H1 (cell line): ENCODE results near the gene RBM47. TPM values are rescaled to one million over a fixed set of nuclear protein-coding genes. Genes with fewer than 3 reads are reported as not detected.

Experiments
- CTCF ChIA-PET: fragments of 300-600 bp; sonication (Branson Sonifier 250); formaldehyde crosslinking; loops from one replicate; lab custom pipeline; 2021; ENCODE audit not compliant: partially characterized antibody; lab: Charles Lee
- POLR2A ChIA-PET: fragments of 300-600 bp; sonication (Branson Sonifier 250); formaldehyde crosslinking; loops from one replicate; lab custom pipeline; 2021; ENCODE audit warnings: inconsistent platforms; ENCODE audit not compliant: partially characterized antibody; lab: Charles Lee
- DNase-seq, 2 experiments: peaks; one replicate each; pipeline versions ENCODE4 v3.0.0 to v3.0.0-alpha.2; 2010 to 2022; ENCODE audit warnings: low spot score in 2 of 2, low read depth in 1 of 2, mixed read lengths in 1 of 2
- FAIRE-seq: peaks from 2 replicates; lab custom pipeline; 2011; peaks lifted over from hg19 to GRCh38; lab: Jason Lieb, UNC
- H2AFZ ChIP-seq: 2 replicates; pipeline ENCODE4 v1.8.1; 2012; ENCODE audit warnings: low read length, inconsistent platforms
- H2AK5ac ChIP-seq: 2 replicates; pipeline ENCODE4 v1.6.1; 2013; ENCODE audit warnings: low read depth, low read length
- H2BK120ac ChIP-seq: replicated peaks from 2 replicates; pipeline ENCODE3; 2013; ENCODE audit warnings: low read depth, low read length, inconsistent platforms
- H2BK12ac ChIP-seq: 2 replicates; pipeline ENCODE4 v1.6.1; 2013; ENCODE audit warnings: low read depth, low read length
- H2BK15ac ChIP-seq: 2 replicates; pipeline ENCODE4 v1.6.1; 2013; ENCODE audit warnings: low read length
- H2BK20ac ChIP-seq: 2 replicates; pipeline ENCODE4 v1.6.1; 2013; ENCODE audit warnings: low read length
- H2BK5ac ChIP-seq: 2 replicates; pipeline ENCODE4 v1.6.1; 2013; ENCODE audit warnings: low read depth, low read length
- H3K14ac ChIP-seq: 2 replicates; pipeline ENCODE4 v1.6.1; 2013; ENCODE audit warnings: inconsistent platforms; ENCODE audit not compliant: insufficient read length
- H3K18ac ChIP-seq: 2 replicates; pipeline ENCODE4 v1.6.1; 2013; ENCODE audit warnings: low read length; ENCODE audit errors: extremely low read depth
- H3K23ac ChIP-seq: 2 replicates; pipeline ENCODE4 v1.6.1; 2013; ENCODE audit warnings: inconsistent platforms; ENCODE audit not compliant: insufficient read length
- H3K23me2 ChIP-seq: 2 replicates; pipeline ENCODE4 v1.6.1; 2013; ENCODE audit warnings: low read depth, low read length
- H3K27ac ChIP-seq: 2 replicates; pipeline ENCODE4 v1.6.1; 2011; ENCODE audit warnings: low read depth, low read length, inconsistent platforms
- H3K27me3 ChIP-seq, 4 experiments: replicated peaks in 1 of 4; 1 replicate in 1 of 4; 2 replicates in 3 of 4; pipeline versions ENCODE4 v1.6.1 to v1.8.1; 2011 to 2013; ENCODE audit warnings: low read length in 3 of 4, mild to moderate bottlenecking in 3 of 4, inconsistent platforms in 2 of 4, mixed read lengths in 2 of 4, moderate library complexity in 1 of 4; ENCODE audit not compliant: control insufficient read depth in 3 of 4, insufficient read depth in 3 of 4; ENCODE audit errors: extremely low read depth in 1 of 4
- H3K36me3 ChIP-seq, 4 experiments: 2 replicates each; pipeline versions ENCODE4 v1.6.1 to v1.8.1; 2011 to 2013; ENCODE audit warnings: mild to moderate bottlenecking in 4 of 4, low read length in 3 of 4, moderate library complexity in 2 of 4, control low read depth in 1 of 4, inconsistent platforms in 1 of 4; ENCODE audit not compliant: insufficient read depth in 4 of 4, control insufficient read depth in 2 of 4
- H3K4ac ChIP-seq: replicated peaks from 2 replicates; pipeline ENCODE3; 2013; ENCODE audit warnings: low read length, low read depth, mixed read lengths, inconsistent platforms; ENCODE audit not compliant: insufficient read length
- H3K4me1 ChIP-seq, 4 experiments: replicated peaks in 1 of 4; 1 replicate in 1 of 4; 2 replicates in 3 of 4; pipeline versions ENCODE4 v1.6.1 to v1.8.1; 2011 to 2013; ENCODE audit warnings: low read length in 3 of 4, inconsistent platforms in 2 of 4, mixed read lengths in 1 of 4; ENCODE audit not compliant: insufficient read depth in 4 of 4, control insufficient read depth in 3 of 4
- H3K4me2 ChIP-seq, 2 experiments: 2 replicates each; pipeline versions ENCODE4 v1.6.1 to v1.8.1; 2011 to 2013; ENCODE audit warnings: low read depth in 2 of 2, low read length in 2 of 2, control low read depth in 1 of 2, inconsistent platforms in 1 of 2, mild to moderate bottlenecking in 1 of 2; ENCODE audit not compliant: insufficient read depth in 1 of 2
- H3K4me3 ChIP-seq, 4 experiments: fragments of 200-600, 300-600 bp in 1 of 4; sonication (generic), shearing (Covaris generic), sonication (Bioruptor Twin) in 1 of 4; 2 replicates each; pipeline versions ENCODE4 v1.5.1 to v1.8.1; 2011 to 2016; ENCODE audit warnings: low read length in 4 of 4, low read depth in 3 of 4, control low read depth in 2 of 4, inconsistent platforms in 2 of 4, mild to moderate bottlenecking in 2 of 4, mixed read lengths in 1 of 4, moderate library complexity in 1 of 4; ENCODE audit not compliant: insufficient read depth in 2 of 4; ENCODE audit errors: extremely low read depth in 1 of 4
- H3K56ac ChIP-seq: replicated peaks from 2 replicates; pipeline ENCODE3; 2013; ENCODE audit warnings: low read depth, mild to moderate bottlenecking, mixed read lengths, low read length, inconsistent platforms; ENCODE audit not compliant: insufficient read length
- H3K79me1 ChIP-seq: 2 replicates; pipeline ENCODE4 v1.6.1; 2013; ENCODE audit warnings: low read depth, low read length, control low read depth
- H3K79me2 ChIP-seq, 2 experiments: 2 replicates each; pipeline versions ENCODE4 v1.6.1 to v1.8.1; 2012 to 2013; ENCODE audit warnings: low read length in 2 of 2, mild to moderate bottlenecking in 2 of 2, inconsistent platforms in 1 of 2; ENCODE audit not compliant: insufficient read depth in 2 of 2, control insufficient read depth in 1 of 2
- H3K9ac ChIP-seq, 4 experiments: replicated peaks in 1 of 4; 1 replicate in 1 of 4; 2 replicates in 3 of 4; pipeline versions ENCODE4 v1.6.1 to v1.8.1; 2011 to 2013; ENCODE audit warnings: low read depth in 3 of 4, low read length in 3 of 4, control low read depth in 2 of 4, mild to moderate bottlenecking in 2 of 4, moderate library complexity in 2 of 4, inconsistent platforms in 1 of 4; ENCODE audit errors: extremely low read depth in 1 of 4
- H3K9me3 ChIP-seq, 2 experiments: 2 replicates each; pipeline versions ENCODE4 v1.6.1 to v1.8.1; 2012 to 2013; ENCODE audit warnings: mild to moderate bottlenecking in 2 of 2, moderate library complexity in 2 of 2, control low read depth in 1 of 2, inconsistent platforms in 1 of 2, low read depth in 1 of 2, low read length in 1 of 2, mixed read lengths in 1 of 2; ENCODE audit not compliant: insufficient read depth in 2 of 2
- H4K20me1 ChIP-seq, 2 experiments: replicated peaks in 1 of 2; 2 replicates each; pipeline versions ENCODE3 to v1.8.1; 2011 to 2013; ENCODE audit warnings: inconsistent platforms in 2 of 2, low read length in 2 of 2, mild to moderate bottlenecking in 1 of 2; ENCODE audit not compliant: insufficient read depth in 2 of 2, control insufficient read depth in 1 of 2
- H4K5ac ChIP-seq: 2 replicates; pipeline ENCODE4 v1.6.1; 2013; ENCODE audit warnings: low read length, low read depth, mixed read lengths, inconsistent platforms; ENCODE audit not compliant: insufficient read length
- H4K8ac ChIP-seq: 2 replicates; pipeline ENCODE4 v1.8.0; 2013; ENCODE audit warnings: mild to moderate bottlenecking, moderate library complexity, low read length, inconsistent platforms; ENCODE audit not compliant: insufficient read depth; ENCODE audit errors: extremely low read depth
- H4K91ac ChIP-seq: replicated peaks from 2 replicates; pipeline ENCODE3; 2013; ENCODE audit warnings: low read length, mixed read lengths, inconsistent platforms; ENCODE audit not compliant: insufficient read length
- ATF3 ChIP-seq: IDR thresholded peaks from 2 replicates; pipeline ENCODE4 v1.6.1; 2011; ENCODE audit warnings: low read depth, mild to moderate bottlenecking, low read length; ENCODE audit not compliant: insufficient read depth
- BACH1 ChIP-seq: IDR thresholded peaks from 2 replicates; pipeline ENCODE4 v1.6.1; 2012; ENCODE audit warnings: low read length, improper control_type of control experiment
- BCL11A ChIP-seq, 2 experiments: IDR thresholded peaks; one replicate each; pipeline ENCODE4 v1.6.1; 2011; ENCODE audit warnings: low read depth in 2 of 2, low read length in 2 of 2, mild to moderate bottlenecking in 2 of 2
- CBX5 ChIP-seq: fragments of 300-800, 300-1000 bp; sonication (generic); IDR thresholded peaks from 2 replicates; pipeline ENCODE4 v1.7.1; 2016; ENCODE audit warnings: antibody characterized with exemption, low read length, low read depth
- CREB1 ChIP-seq: IDR thresholded peaks from 2 replicates; pipeline ENCODE4 v1.6.1; 2012; ENCODE audit warnings: inconsistent platforms
- EGR1 ChIP-seq: IDR thresholded peaks from 2 replicates; pipeline ENCODE4 v1.6.1; 2011; ENCODE audit warnings: low read depth, low read length, borderline replicate concordance
- EZH2 ChIP-seq: fragments of 200-600 bp; sonication (generic); IDR thresholded peaks from 2 replicates; pipeline ENCODE4 v1.7.1; 2012; ENCODE audit warnings: low read depth, mild to moderate bottlenecking, moderate library complexity, low read length, inconsistent platforms; ENCODE audit not compliant: severe bottlenecking
- KDM5A ChIP-seq: fragments of 200-600 bp; IDR thresholded peaks from 2 replicates; pipeline ENCODE4 v1.7.1; 2012; ENCODE audit warnings: mild to moderate bottlenecking, low read length, inconsistent platforms, mixed read lengths
- MAX ChIP-seq: IDR thresholded peaks from 2 replicates; pipeline ENCODE4 v1.6.1; 2012; ENCODE audit warnings: inconsistent platforms
- NANOG ChIP-seq: IDR thresholded peaks from 2 replicates; pipeline ENCODE4 v1.6.1; 2011; ENCODE audit warnings: low read length, low read depth, mild to moderate bottlenecking, inconsistent platforms; ENCODE audit not compliant: insufficient read depth, poor library complexity, severe bottlenecking
- POLR2AphosphoS5 ChIP-seq: IDR thresholded peaks from 2 replicates; pipeline ENCODE4 v1.6.1; 2011; ENCODE audit warnings: low read depth, low read length
- SUZ12 ChIP-seq: fragments of 200-600 bp; sonication (generic); IDR thresholded peaks from 2 replicates; pipeline ENCODE4 v1.6.1; 2012; ENCODE audit warnings: mild to moderate bottlenecking, inconsistent platforms, low read length, moderate library complexity, mixed read lengths
- YY1 ChIP-seq: IDR thresholded peaks from 2 replicates; pipeline ENCODE4 v1.6.1; 2011; ENCODE audit warnings: low read depth, mild to moderate bottlenecking, low read length
- WGBS, 2 experiments: shearing (Covaris generic) in 1 of 2; methylation state at CpG; one replicate each; pipeline versions ENCODE4 v1.1.6 to v1.1.7; 2013 to 2015; ENCODE audit warnings: low lambda C conversion rate in 2 of 2, mixed read lengths in 2 of 2, inconsistent platforms in 1 of 2, low coverage in 1 of 2, missing lambda C conversion rate in 1 of 2; ENCODE audit not compliant: insufficient replicate concordance in 2 of 2, insufficient coverage in 1 of 2, insufficient read length in 1 of 2; ENCODE audit errors: extremely low coverage in 1 of 2, missing lambda C conversion rate in 1 of 2; 5-methylcytosine and 5-hydroxymethylcytosine counted together
- polyA plus RNA-seq, 7 experiments: library from polyadenylated mRNA; depleted of rRNA in 3 of 7; stranded (reverse) in 5 of 7; unstranded in 2 of 7; fragments of >200 nt in 5 of 7; fragments of 200-250 nt in 2 of 7; gene quantifications; 1 replicate in 5 of 7; 2 replicates in 1 of 7; 4 replicates in 1 of 7; pipeline versions ENCODE4 v1.2.1 to v1.2.3, GENCODE V29; 2011 to 2013; ENCODE audit warnings: missing spikeins in 2 of 7, mixed read lengths in 2 of 7
- total RNA-seq: library from RNA; stranded (reverse); fragmentation: NEBNext Ultra II Directional; extraction: Animal tissue kit (Norgen Biotek cat#: 25700); gene quantifications from 2 replicates; pipeline ENCODE4 v1.2.1, GENCODE V29; 2021
- TF ChIP-seq, protein P1 (sequence below): IDR thresholded peaks from 2 replicates; pipeline ENCODE4 v1.6.1; 2012; ENCODE audit warnings: inconsistent platforms

The RBM47 gene
- total and polyA plus RNA-seq, 2 of the 8 experiments (the other 6 are each of a cell fraction or from before 2014, with no cell fraction given): 42.8 to 78.9 TPM

DNA sequence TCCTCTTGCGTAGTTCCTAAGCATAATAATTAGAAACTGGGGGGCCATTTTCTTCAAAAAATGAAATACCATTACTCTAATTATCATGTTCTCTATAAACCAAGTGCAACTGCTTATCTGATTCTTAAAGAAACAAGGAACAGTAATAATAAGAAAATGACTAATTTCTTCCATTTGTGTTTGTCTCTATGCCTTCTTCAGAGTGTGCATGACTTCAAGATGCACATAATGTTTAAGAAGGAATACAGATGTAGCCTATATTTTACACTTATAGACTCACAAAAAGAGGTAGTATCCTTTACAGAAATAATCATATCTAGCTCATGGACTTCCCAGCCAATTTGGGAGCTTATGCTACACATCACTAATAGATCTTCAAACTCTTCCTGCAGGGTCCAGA, 162.9 kb downstream of the RBM47 start:
- H3K14ac ChIP-seq: no peak overlapping the region
- H3K4me2 ChIP-seq: no peak overlapping the region
- 82% methylated on average over 1 of the region's 1 CpG; no CpG with 5 or more reads in 1 of the 2 experiments for WGBS, 2 experiments
- H4K5ac ChIP-seq: no peak overlapping the region
- no peak overlapping the region for H3K18ac ChIP-seq
- H3K23me2 ChIP-seq: no peaks in the 10 kb centered on the region
- no peak overlapping the region for H2AK5ac ChIP-seq
- no peak overlapping the region for H2BK12ac ChIP-seq
- H3K9ac ChIP-seq: no peak overlapping the region
- ChIA-PET CTCF (interaction anchor here (0.8 kb wide), 1 partner anchor 69 kb away, joined by 3 read pairs; no protein-coding TSS in a partner anchor), POLR2A (no interaction called here)
- no peak overlapping the region for H4K8ac ChIP-seq
- no peak overlapping the region for H2BK15ac ChIP-seq
- H2AFZ ChIP-seq: no peak overlapping the region
- H4K20me1 ChIP-seq: peaks cover 0 to 2% of the 10 kb centered on the region in 2 experiments
- H3K27ac ChIP-seq: no peak overlapping the region
- H2BK120ac ChIP-seq: no peak overlapping the region
- no peak overlapping the region for H3K23ac ChIP-seq
- H3K27me3 ChIP-seq: no peaks in the 10 kb centered on the region
- FAIRE-seq (no peak), DNase-seq (no peak)
- no peak overlapping the region for H3K4me3 ChIP-seq
- 0 out of 4 replicates have a peak, but pooled peaks cover 0 to 5% of the 10 kb centered on the region in 2 experiments for H3K79me2 ChIP-seq
- no peaks in the 10 kb centered on the region for H3K4me1 ChIP-seq
- no peaks in the 10 kb centered on the region for H3K79me1 ChIP-seq
- H3K56ac ChIP-seq: no peak overlapping the region
- no peak overlapping the region for H4K91ac ChIP-seq
- H3K36me3 ChIP-seq: peaks cover 0 to 4% (median 3%) of the 10 kb centered on the region in 4 experiments; a peak in 2 of 8 replicates
- no peak overlapping the region for H2BK5ac ChIP-seq
- no peak overlapping the region for H3K4ac ChIP-seq
- no peaks in the 10 kb centered on the region for H3K9me3 ChIP-seq
- H2BK20ac ChIP-seq: no peak overlapping the region
- TF ChIP-seq ATF3: no peak
- TF ChIP-seq POLR2AphosphoS5: no peak
- TF ChIP-seq, protein P1, sequence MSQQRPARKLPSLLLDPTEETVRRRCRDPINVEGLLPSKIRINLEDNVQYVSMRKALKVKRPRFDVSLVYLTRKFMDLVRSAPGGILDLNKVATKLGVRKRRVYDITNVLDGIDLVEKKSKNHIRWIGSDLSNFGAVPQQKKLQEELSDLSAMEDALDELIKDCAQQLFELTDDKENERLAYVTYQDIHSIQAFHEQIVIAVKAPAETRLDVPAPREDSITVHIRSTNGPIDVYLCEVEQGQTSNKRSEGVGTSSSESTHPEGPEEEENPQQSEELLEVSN: no peak
- no peak for TF ChIP-seq BCL11A (IDR thresholded peaks at IDR 0.05; ENCODE audit: low read depth in 2 of 2, low read length in 2 of 2)
- no peak for TF ChIP-seq KDM5A
- no peak for TF ChIP-seq CBX5
- no peak for TF ChIP-seq SUZ12
- TF ChIP-seq NANOG: no peak
- TF ChIP-seq EGR1: no peak
- no peak for TF ChIP-seq MAX
- TF ChIP-seq EZH2: no peak
- TF ChIP-seq YY1: no peak
- no peak for TF ChIP-seq CREB1
- no peak for TF ChIP-seq BACH1
